Activated CD4-positive, alpha-beta T cell treated with anti-CD3 and anti-CD28 coated beads for 36 hours (primary cell): ENCODE results near the gene PROZ. TPM values are rescaled to one million over a fixed set of nuclear protein-coding genes. Genes with fewer than 3 reads are reported as not detected.

ENCODE experiments used
- ATAC-seq: fragments of 200-7000 bp; cut with Tn5 transposase; one replicate; pipeline ENCODE4 v1.10.0; 2021; ENCODE audit warnings: mild to moderate bottlenecking, moderate library complexity
- CTCF ChIA-PET: fragments of 350-600 bp; sonication (Branson Sonifier 250); formaldehyde crosslinking; loops from one replicate; lab custom pipeline; 2021; ENCODE audit warnings: antibody characterized with exemption; lab: Charles Lee
- POLR2A ChIA-PET: fragments of 350-600 bp; sonication (Branson Sonifier 250); formaldehyde crosslinking; loops from one replicate; lab custom pipeline; 2021; ENCODE audit warnings: antibody characterized with exemption, inconsistent platforms; lab: Charles Lee
- DNase-seq: peaks from one replicate; pipeline ENCODE4 v3.0.0-alpha.2; 2020
- H3K27ac Mint-ChIP-seq: one replicate; pipeline ENCODE4 v1.8.0; 2021; ENCODE audit warnings: mixed read lengths
- H3K27me3 Mint-ChIP-seq: one replicate; pipeline ENCODE4 v1.8.0; 2021; ENCODE audit warnings: mixed read lengths
- H3K36me3 Mint-ChIP-seq: one replicate; pipeline ENCODE4 v1.8.0; 2021; ENCODE audit warnings: low read depth, mixed read lengths
- H3K4me1 Mint-ChIP-seq: one replicate; pipeline ENCODE4 v1.8.0; 2021; ENCODE audit warnings: mixed read lengths
- H3K4me3 Mint-ChIP-seq: one replicate; pipeline ENCODE4 v1.8.0; 2021; ENCODE audit warnings: mild to moderate bottlenecking, moderate library complexity, mixed read lengths
- H3K9me3 Mint-ChIP-seq: one replicate; pipeline ENCODE4 v1.8.0; 2021; ENCODE audit warnings: low read depth, mixed read lengths
- intact Hi-C, 2 experiments: fragments of 100-400 bp; cut with DNase I in 1 of 2; cut with micrococcal nuclease in 1 of 2; formaldehyde crosslinking; loops; one replicate each; pipeline versions ENCODE4 v1.14.2 to v1.15.1; 2022 to 2024; cut with DNase I, micrococcal nuclease
- total RNA-seq, 2 experiments: library from RNA; stranded (reverse); gene quantifications; one replicate each; pipeline ENCODE4 v1.2.3, GENCODE V29; 2021

The PROZ gene
- total RNA-seq, 2 experiments from 2014 or later, result not detected

GRCh38 chr13:113121928-113122471, 36.4 kb upstream of the PROZ start:
- H3K36me3 Mint-ChIP-seq, result no peaks in the 10 kb centered on the region

DNA sequence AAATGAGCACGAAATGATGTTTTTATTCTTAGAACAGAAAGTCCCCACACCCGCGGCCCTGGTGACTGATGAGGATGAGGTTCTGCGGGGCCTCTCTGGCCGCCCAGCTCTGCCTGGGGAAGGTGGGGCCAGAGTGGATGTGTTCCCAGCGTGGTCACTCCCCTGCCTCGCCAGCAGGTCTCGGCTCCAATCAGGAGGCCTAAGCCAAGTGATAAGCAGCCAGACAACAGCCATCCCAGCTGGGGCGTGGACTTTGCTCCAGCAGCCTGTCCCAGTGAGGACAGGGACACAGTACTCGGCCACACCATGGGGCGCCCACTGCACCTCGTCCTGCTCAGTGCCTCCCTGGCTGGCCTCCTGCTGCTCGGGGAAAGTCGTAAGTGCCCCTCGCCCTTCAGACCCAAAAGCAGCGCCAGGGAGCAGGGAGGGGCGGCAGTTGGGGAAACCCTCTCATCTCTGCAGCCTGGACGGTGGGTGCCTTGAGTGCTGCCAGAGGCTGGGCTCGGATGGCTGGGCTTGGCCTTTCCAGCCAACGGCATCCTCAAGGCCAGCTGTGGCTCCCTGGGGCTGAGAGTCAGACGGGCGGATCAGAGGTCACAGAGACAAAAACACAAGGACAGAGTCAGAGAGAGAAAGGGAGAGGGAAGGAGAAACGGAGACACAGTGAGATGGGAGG, 35.8 kb upstream of the PROZ start, which contains the start of gene F10:
F10 (plus strand) TSS at position 250 of the 676 bp plus-strand sequence; CDS start at position 307, 57 bp downstream.
- POLR2A ChIA-PET, result no interaction called here
- H3K4me3 Mint-ChIP-seq, result no peak within 1 kb of the TSS

More at GRCh38 chr13:113121928-113122471, 36.4 kb upstream of the PROZ start:
- DNase-seq, result no peak
- ChIA-PET POLR2A (no interaction called here), CTCF (no interaction called here)
- no peak for ATAC-seq
- intact Hi-C loops, result no loop called here
- Mint-ChIP-seq H3K27me3 (no peaks in the 10 kb centered on the region), H3K27ac (no peak overlapping the region), H3K4me1 (no peaks in the 10 kb centered on the region), H3K4me3 (no peak overlapping the region), H3K9me3 (no peaks in the 10 kb centered on the region)

GRCh38 chr13:113123226-113124201, 34.9 kb upstream of the PROZ start:
- Mint-ChIP-seq H3K27me3 (peaks cover 6% of the 10 kb centered on the region), H3K27ac (no peak overlapping the region), H3K4me1 (no peaks in the 10 kb centered on the region), H3K4me3 (no peak overlapping the region), H3K36me3 (no peaks in the 10 kb centered on the region), H3K9me3 (no peaks in the 10 kb centered on the region)
- ChIA-PET POLR2A (no interaction called here), CTCF (no interaction called here)
- DNase-seq, result peak; percentile 24
- intact Hi-C loops, result no loop called here
- no peak for ATAC-seq

More for the DNA sequence above, 35.8 kb upstream of the PROZ start, which contains the start of gene F10:
- no peaks in the 10 kb centered on the region for H3K36me3 Mint-ChIP-seq
- H3K27me3 Mint-ChIP-seq, result peaks cover 5% of the 10 kb centered on the region
- intact Hi-C loops, result no loop called here
- no peaks in the 10 kb centered on the region for H3K4me1 Mint-ChIP-seq
- no peaks in the 10 kb centered on the region for H3K9me3 Mint-ChIP-seq
- CTCF ChIA-PET, result no interaction called here
- DNase-seq, result no peak
- ATAC-seq, result no peak
- H3K27ac Mint-ChIP-seq, result no peak within 1 kb of the TSS

GRCh38 chr13:113124211-113124970, 34.1 kb upstream of the PROZ start:
- intact Hi-C loops, result no loop called here
- Mint-ChIP-seq H3K4me3 (no peak overlapping the region), H3K4me1 (peaks cover 2% of the 10 kb centered on the region), H3K27me3 (peaks cover 6% of the 10 kb centered on the region), H3K9me3 (no peaks in the 10 kb centered on the region), H3K36me3 (no peaks in the 10 kb centered on the region), H3K27ac (no peak overlapping the region)
- ATAC-seq, result no peak
- ChIA-PET CTCF (no interaction called here), POLR2A (no interaction called here)
- no peak for DNase-seq

GRCh38 chr13:113125506-113126264, 32.8 kb upstream of the PROZ start:
- POLR2A ChIA-PET, result no interaction called here
- no peak for DNase-seq
- H3K4me3 Mint-ChIP-seq, result no peak overlapping the region
- H3K27me3 Mint-ChIP-seq, result peaks cover 7% of the 10 kb centered on the region
- H3K27ac Mint-ChIP-seq, result no peak overlapping the region
- no peak for ATAC-seq
- H3K4me1 Mint-ChIP-seq, result peaks cover 2% of the 10 kb centered on the region
- no peaks in the 10 kb centered on the region for H3K9me3 Mint-ChIP-seq
- intact Hi-C loops, result no loop called here
- no peaks in the 10 kb centered on the region for H3K36me3 Mint-ChIP-seq
- CTCF ChIA-PET, result no interaction called here

GRCh38 chr13:113126265-113127150, 31.9 kb upstream of the PROZ start:
- POLR2A ChIA-PET, result no interaction called here
- H3K36me3 Mint-ChIP-seq, result no peaks in the 10 kb centered on the region
- ATAC-seq (no peak), DNase-seq (no peak)
- peaks cover 8% of the 10 kb centered on the region for H3K27me3 Mint-ChIP-seq
- peaks cover 2% of the 10 kb centered on the region for H3K4me1 Mint-ChIP-seq
- CTCF ChIA-PET, result interaction anchor here (0.6 kb wide), 1 partner anchor 60 kb away, joined by 3 read pairs; no protein-coding TSS in a partner anchor
- no peak overlapping the region for H3K4me3 Mint-ChIP-seq
- intact Hi-C loops, result no loop called here
- no peaks in the 10 kb centered on the region for H3K9me3 Mint-ChIP-seq
- no peak overlapping the region for H3K27ac Mint-ChIP-seq

- DNase-seq (no peak), ATAC-seq (no peak)
- Mint-ChIP-seq H3K27ac (no peak overlapping the region), H3K27me3 (peaks cover 11% of the 10 kb centered on the region), H3K9me3 (peaks cover 3% of the 10 kb centered on the region), H3K36me3 (no peaks in the 10 kb centered on the region), H3K4me1 (peaks cover 2% of the 10 kb centered on the region), H3K4me3 (no peak overlapping the region)
- intact Hi-C loops, result no loop called here
- CTCF ChIA-PET, result interaction anchor here (0.7 kb wide), 1 partner anchor 468 kb away, joined by 3 read pairs; no protein-coding TSS in a partner anchor
- POLR2A ChIA-PET, result no interaction called here
These were observed 29.0 kb upstream of the PROZ start for GRCh38 chr13:113129480-113129879.

DNA sequence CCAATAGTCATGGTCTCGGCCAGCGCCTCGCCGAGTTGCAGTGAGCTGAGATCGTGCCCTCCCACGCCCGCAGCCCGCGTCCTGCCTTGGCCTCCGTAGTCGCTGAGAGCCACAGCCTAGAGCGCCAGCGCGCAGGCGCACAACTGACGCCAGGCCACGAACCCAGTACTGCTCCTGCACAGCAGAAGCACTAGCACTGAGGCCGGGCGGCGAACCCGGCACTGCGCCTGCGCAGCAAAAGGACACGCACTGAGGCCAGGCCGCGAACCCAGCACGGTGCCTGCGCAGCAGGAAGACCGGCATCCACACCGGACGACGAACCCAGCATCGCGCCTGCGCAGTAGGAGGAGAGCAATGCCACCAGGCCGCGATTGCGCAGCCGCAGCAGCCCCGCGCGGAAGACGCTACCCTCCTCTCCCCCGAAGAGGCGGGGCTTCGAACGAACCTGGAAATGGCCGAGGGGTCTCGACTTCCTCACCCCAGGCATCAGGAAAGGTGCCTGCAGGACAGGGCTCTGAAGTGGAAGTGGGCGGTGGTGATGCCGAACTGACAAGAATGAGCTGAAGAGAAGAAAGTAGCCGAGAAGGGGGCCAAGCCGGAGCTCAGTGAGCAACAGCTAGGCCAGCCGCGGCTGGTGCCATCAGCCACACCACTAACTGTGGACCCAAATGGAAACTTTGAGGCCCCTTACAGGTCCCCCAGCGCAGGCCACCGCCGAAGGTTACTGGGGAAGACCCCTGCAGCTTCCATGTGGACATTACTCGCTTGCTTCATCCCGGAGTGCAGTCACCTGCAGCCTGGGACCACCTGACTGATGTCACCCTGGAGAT, 28.3 kb upstream of the PROZ start:
- peak; percentile 95 for ATAC-seq

DNA sequence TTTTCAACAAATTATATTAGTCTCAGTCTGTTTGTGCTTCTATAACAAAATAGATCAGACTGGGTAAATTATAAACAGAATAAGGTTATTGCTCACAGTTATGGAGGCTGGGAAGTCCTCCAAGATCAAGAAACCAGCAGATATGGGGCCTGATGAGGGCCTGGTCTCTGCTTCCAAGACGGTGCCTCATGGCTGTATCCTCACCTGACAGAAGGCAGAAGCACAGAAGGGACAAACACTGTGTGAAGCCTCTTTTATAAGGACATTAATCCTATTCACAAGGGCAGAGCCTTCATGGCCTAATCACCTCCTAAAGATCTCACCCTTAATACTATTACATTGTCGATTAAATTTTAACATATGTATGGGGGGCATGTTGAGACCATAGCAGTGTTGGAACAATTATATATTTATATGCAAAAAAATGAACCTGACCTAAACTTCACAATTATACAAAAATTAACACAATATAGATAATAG, 23.1 kb upstream of the PROZ start:
- ChIA-PET POLR2A (interaction anchor here (0.7 kb wide), 1 partner anchor 272 kb away, joined by 3 read pairs; no protein-coding TSS in a partner anchor), CTCF (no interaction called here)
- Mint-ChIP-seq H3K27ac (no peak overlapping the region), H3K4me3 (no peak overlapping the region), H3K9me3 (peaks cover 4% of the 10 kb centered on the region), H3K27me3 (peaks cover 6% of the 10 kb centered on the region), H3K36me3 (no peaks in the 10 kb centered on the region), H3K4me1 (no peaks in the 10 kb centered on the region)
- intact Hi-C loops, result no loop called here
- ATAC-seq (no peak), DNase-seq (no peak)

More for the DNA sequence above, 28.3 kb upstream of the PROZ start:
- H3K4me1 Mint-ChIP-seq, result peaks cover 2% of the 10 kb centered on the region
- POLR2A ChIA-PET, result interaction anchor here (0.6 kb wide), 1 partner anchor 44 kb away, joined by 4 read pairs; no protein-coding TSS in a partner anchor
- CTCF ChIA-PET, result interaction anchor here (1.0 kb wide), 1 partner anchor 25 kb away, joined by 3 read pairs; no protein-coding TSS in a partner anchor
- H3K9me3 Mint-ChIP-seq, result peaks cover 4% of the 10 kb centered on the region
- peak overlapping the region; percentile 29 for H3K4me3 Mint-ChIP-seq
- H3K27ac Mint-ChIP-seq, result no peak overlapping the region
- peak; percentile 77 for DNase-seq
- intact Hi-C loops, result no loop called here
- H3K27me3 Mint-ChIP-seq, result peaks cover 11% of the 10 kb centered on the region
- no peaks in the 10 kb centered on the region for H3K36me3 Mint-ChIP-seq
